ENCODE data around the gene DDX54. TPM values are rescaled to one million over a fixed set of nuclear protein-coding genes. Genes with fewer than 3 reads are reported as not detected.

The DDX54 gene
- polyA plus RNA-seq, 3 donors, result 7.9 to 32.2 (median 13.6) TPM

- Histone ChIP-seq H2AFZ (ENCODE audit: insufficient read depth, low read depth, low read length, poor library complexity, severe bottlenecking) (no peak overlapping the region), H3K27me3 (ENCODE audit: control insufficient read depth in 2 of 2, insufficient read depth in 2 of 2, low read length in 2 of 2) (peaks cover 0 to 14% of the 10 kb centered on the region in 2 donors), H3K4me1 (ENCODE audit: control insufficient read depth in 1 of 2, insufficient read depth in 2 of 2, low read length in 2 of 2) (peaks cover 32 to 40% of the 10 kb centered on the region in 2 donors), H3K4me3 (replicated peaks in 1 of 3; ENCODE audit: low read depth in 2 of 3, low read length in 3 of 3) (no peak overlapping the region), H3K4me2 (replicated peaks; ENCODE audit: extremely low read depth, low read length, poor library complexity, severe bottlenecking) (no peak overlapping the region), H3K27ac (ENCODE audit: low read depth in 1 of 2, low read length in 2 of 2) (no peak overlapping the region), H3K36me3 (replicated peaks in 1 of 2; ENCODE audit: control insufficient read depth in 1 of 2, insufficient read depth in 2 of 2, low read length in 2 of 2) (no peaks in the 10 kb centered on the region), H3K9ac (ENCODE audit: insufficient read depth, low read length, poor library complexity, severe bottlenecking) (no peak overlapping the region), H4K20me1 (ENCODE audit: insufficient read depth, low read length) (no peaks in the 10 kb centered on the region), H3K79me2 (ENCODE audit: insufficient read depth, low read length) (no peaks in the 10 kb centered on the region), H3K9me3 (replicated peaks in 1 of 2; ENCODE audit: control insufficient read depth in 1 of 2, insufficient read depth in 1 of 2, low read length in 2 of 2) (no peaks in the 10 kb centered on the region)
- WGBS (ENCODE audit: insufficient coverage), result 77% methylated on average over 4 of the region's 12 CpGs
- no peak overlapping the region for H3K4me3 Mint-ChIP-seq
- H3K9me3 Mint-ChIP-seq, result peaks cover 0 to 7% (median 0%) of the 10 kb centered on the region in 7 donors
- intact Hi-C loops (cut with micrococcal nuclease), result no loop called here
- H3K4me1 Mint-ChIP-seq, result peaks cover 34% of the 10 kb centered on the region
- peak in 1 of 3 donors; percentile 20 for DNase-seq
- TF ChIP-seq CTCF (IDR thresholded peaks at IDR 0.05), result no peak
- H3K27me3 Mint-ChIP-seq (ENCODE audit: low read depth in 3 of 3), result peaks cover 21 to 25% (median 22%) of the 10 kb centered on the region in 3 donors
- peak overlapping the region in 1 of 7 donors; percentile 62 for H3K27ac Mint-ChIP-seq
- H3K36me3 Mint-ChIP-seq, result no peaks in the 10 kb centered on the region
Measured at GRCh38 chr12:113145720-113146551, 39.3 kb downstream of the DDX54 start.

- Histone ChIP-seq H3K9ac (ENCODE audit: insufficient read depth, low read length, poor library complexity, severe bottlenecking) (no peak overlapping the region), H3K27ac (ENCODE audit: low read depth in 1 of 2, low read length in 2 of 2) (no peak overlapping the region), H3K4me3 (replicated peaks in 1 of 3; ENCODE audit: low read depth in 2 of 3, low read length in 3 of 3) (no peak overlapping the region), H3K36me3 (replicated peaks in 1 of 2; ENCODE audit: control insufficient read depth in 1 of 2, insufficient read depth in 2 of 2, low read length in 2 of 2) (no peaks in the 10 kb centered on the region), H3K4me2 (replicated peaks; ENCODE audit: extremely low read depth, low read length, poor library complexity, severe bottlenecking) (no peak overlapping the region), H3K4me1 (ENCODE audit: control insufficient read depth in 1 of 2, insufficient read depth in 2 of 2, low read length in 2 of 2) (peaks cover 32 to 40% of the 10 kb centered on the region in 2 donors), H3K79me2 (ENCODE audit: insufficient read depth, low read length) (no peaks in the 10 kb centered on the region), H3K27me3 (ENCODE audit: control insufficient read depth in 2 of 2, insufficient read depth in 2 of 2, low read length in 2 of 2) (peaks cover 0 to 4% of the 10 kb centered on the region in 2 donors), H3K9me3 (replicated peaks in 1 of 2; ENCODE audit: control insufficient read depth in 1 of 2, insufficient read depth in 1 of 2, low read length in 2 of 2) (no peaks in the 10 kb centered on the region), H4K20me1 (ENCODE audit: insufficient read depth, low read length) (no peaks in the 10 kb centered on the region), H2AFZ (ENCODE audit: insufficient read depth, low read depth, low read length, poor library complexity, severe bottlenecking) (no peak overlapping the region)
- intact Hi-C loops (cut with micrococcal nuclease), result no loop called here
- Mint-ChIP-seq H3K4me3 (no peak overlapping the region), H3K27ac (no peak overlapping the region), H3K4me1 (peaks cover 34% of the 10 kb centered on the region), H3K9me3 (peaks cover 0 to 7% (median 0%) of the 10 kb centered on the region in 7 donors), H3K27me3 (ENCODE audit: low read depth in 3 of 3) (peaks cover 13 to 15% (median 14%) of the 10 kb centered on the region in 3 donors), H3K36me3 (no peaks in the 10 kb centered on the region)
- WGBS (ENCODE audit: insufficient coverage), result 100% methylated on average over 3 of the region's 5 CpGs
- no peak for DNase-seq
- no peak for TF ChIP-seq CTCF (IDR thresholded peaks at IDR 0.05)
Measured at GRCh38 chr12:113144806-113145205, 40.5 kb downstream of the DDX54 start.
